ENCODE results near the gene CSNK1E.
"Not testable (repeated sequence)": the region's sequence is repeated elsewhere in the genome, so short reads cannot be mapped to it uniquely, and the experiment has no call there.

CSNK1E gene

GRCh38 chr22:38317122-38317994 lies at the start of gene CSNK1E:
TSS of gene CSNK1E (minus strand) at chr22:38317433. CDS start at chr22:38314157, 3,276 bp downstream.
- DNase-seq (ENCODE audit: low read depth in 2 of 2) = peak in 1 of 2 donors; percentile 67

- not testable (repeated sequence) for DNase-seq (ENCODE audit: low read depth in 2 of 2)
Measured at GRCh38 chr22:38365829-38366228, 48.6 kb upstream of the CSNK1E start.

- DNase-seq (ENCODE audit: low read depth in 2 of 2) = not testable (repeated sequence)
Measured at GRCh38 chr22:38365174-38365573, 47.9 kb upstream of the CSNK1E start.

- DNase-seq (ENCODE audit: low read depth in 2 of 2) = not testable (repeated sequence)
Measured at GRCh38 chr22:38360560-38360959, 43.3 kb upstream of the CSNK1E start.

- not testable (repeated sequence) for DNase-seq (ENCODE audit: low read depth in 2 of 2)
Measured at GRCh38 chr22:38359817-38360216, 42.6 kb upstream of the CSNK1E start.

- DNase-seq (ENCODE audit: low read depth in 2 of 2) = not testable (repeated sequence)
Measured at GRCh38 chr22:38357971-38358370, 40.7 kb upstream of the CSNK1E start.

GRCh38 chr22:38355275-38355674 lies 38.0 kb upstream of the CSNK1E start:
- DNase-seq (ENCODE audit: low read depth in 2 of 2) = no peak

- DNase-seq (ENCODE audit: low read depth in 2 of 2) = no peak
Measured at GRCh38 chr22:38353701-38354100, 36.5 kb upstream of the CSNK1E start.

GRCh38 chr22:38353142-38353629 lies 36.0 kb upstream of the CSNK1E start:
- peak; percentile 12 to 48 for DNase-seq (ENCODE audit: low read depth in 2 of 2)

- no peak for DNase-seq (ENCODE audit: low read depth in 2 of 2)
Measured at GRCh38 chr22:38352436-38352835, 35.2 kb upstream of the CSNK1E start.

GRCh38 chr22:38350444-38351359 lies 33.5 kb upstream of the CSNK1E start:
- DNase-seq (ENCODE audit: low read depth in 2 of 2) = no peak

- no peak for DNase-seq (ENCODE audit: low read depth in 2 of 2)
Measured at GRCh38 chr22:38348751-38349496, 31.7 kb upstream of the CSNK1E start.

- no peak for DNase-seq (ENCODE audit: low read depth in 2 of 2)
Measured at GRCh38 chr22:38347944-38348750, 30.9 kb upstream of the CSNK1E start.

GRCh38 chr22:38347181-38347943 lies 30.1 kb upstream of the CSNK1E start:
- DNase-seq (ENCODE audit: low read depth in 2 of 2) = no peak

- no peak for DNase-seq (ENCODE audit: low read depth in 2 of 2)
Measured at GRCh38 chr22:38346506-38346905, 29.3 kb upstream of the CSNK1E start.

- DNase-seq (ENCODE audit: low read depth in 2 of 2) = no peak
Measured at GRCh38 chr22:38345782-38346181, 28.5 kb upstream of the CSNK1E start.

- not testable (repeated sequence) for DNase-seq (ENCODE audit: low read depth in 2 of 2)
Measured at GRCh38 chr22:38339893-38340292, 22.7 kb upstream of the CSNK1E start.

GRCh38 chr22:38338772-38339379 lies 21.6 kb upstream of the CSNK1E start:
- no peak for DNase-seq (ENCODE audit: low read depth in 2 of 2)

GRCh38 chr22:38336699-38337098 lies 19.5 kb upstream of the CSNK1E start:
- no peak for DNase-seq (ENCODE audit: low read depth in 2 of 2)

Measured in stimulated activated CD8-positive, alpha-beta memory T cell treated with anti-CD3 and anti-CD28 coated beads, Interleukin-7, amount 100 ng/mL, for 4 hours (primary cell).